ENCODE results near the gene PIP5K1C.
"Not testable (repeated sequence)": the region's sequence is repeated elsewhere in the genome, so short reads cannot be mapped to it uniquely, and the experiment has no call there.

The PIP5K1C gene

GRCh38 chr19:3584036-3584802 lies 116.0 kb downstream of the PIP5K1C start:
- DNase-seq = not testable (repeated sequence)

- DNase-seq = not testable (repeated sequence)
Observed at GRCh38 chr19:3581792-3582191, 118.5 kb downstream of the PIP5K1C start.
